ENCODE measurements around the gene DDR2. TPM values are rescaled to one million over a fixed set of nuclear protein-coding genes. Genes with fewer than 3 reads are reported as not detected.
A peak's percentile ranks its signal among the peaks of the same experiment; 100 is the strongest.

The DDR2 gene
- total RNA-seq, 1 experiment from 2014 or later = 4.9 TPM

DNA sequence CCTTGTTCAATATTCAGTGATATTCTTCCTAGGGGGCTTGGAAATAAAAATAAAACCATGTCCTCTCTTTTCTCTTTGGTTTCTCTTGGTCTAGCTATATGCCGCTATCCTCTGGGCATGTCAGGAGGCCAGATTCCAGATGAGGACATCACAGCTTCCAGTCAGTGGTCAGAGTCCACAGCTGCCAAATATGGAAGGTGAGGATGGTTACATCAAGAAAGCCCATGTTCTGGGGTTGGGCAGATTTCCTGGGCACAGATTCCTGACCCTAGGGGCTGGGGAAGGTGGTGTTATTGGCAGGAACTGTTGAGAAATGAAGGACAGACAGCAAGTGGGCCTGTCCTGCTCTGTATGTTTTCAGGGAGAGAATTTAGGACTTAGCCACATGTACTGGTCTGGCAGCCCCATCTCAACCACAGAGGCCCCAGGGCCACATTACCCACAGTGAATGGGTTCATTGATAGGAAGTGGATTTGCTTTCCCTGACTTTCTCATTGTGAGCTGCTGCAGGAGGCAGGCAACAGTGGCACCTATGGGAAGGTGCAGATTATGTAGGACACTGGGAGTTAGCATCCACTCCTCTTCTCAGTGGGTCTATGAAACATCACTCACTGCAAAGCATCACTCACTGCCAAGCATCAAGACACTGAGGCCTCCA, 120.9 kb downstream of the DDR2 start:
- H3K27ac Mint-ChIP-seq (ENCODE audit: low read depth, unreplicated experiment) = no peak overlapping the region
- DNase-seq (ENCODE audit: unreplicated experiment) = no peak
- ChIA-PET POLR2A (no interaction called here), CTCF (interaction anchor here (1.0 to 1.5 kb wide), 4 partner anchors 10 to 140 kb away, joined by 4 to 10 read pairs (median 6); no protein-coding TSS in a partner anchor)
- H3K4me1 Mint-ChIP-seq (ENCODE audit: insufficient read depth, unreplicated experiment) = no peaks in the 10 kb centered on the region
- no peak overlapping the region for H3K4me3 Mint-ChIP-seq (ENCODE audit: unreplicated experiment)
- BruUV-seq (replicated peaks) = no TSS peak
- H3K36me3 Mint-ChIP-seq (ENCODE audit: insufficient read depth, unreplicated experiment) = no peaks in the 10 kb centered on the region
- no peaks in the 10 kb centered on the region for H3K27me3 Mint-ChIP-seq (ENCODE audit: insufficient read depth, unreplicated experiment)
- intact Hi-C loops (cut with micrococcal nuclease) = no loop called here
- TF ChIP-seq CTCF (IDR thresholded peaks at IDR 0.05; ENCODE audit: unreplicated experiment) = no peak
- H3K9me3 Mint-ChIP-seq (ENCODE audit: unreplicated experiment) = no peaks in the 10 kb centered on the region

- intact Hi-C loops (cut with micrococcal nuclease) = no loop called here
- CTCF ChIA-PET = interaction anchor here (1.0 to 1.3 kb wide), 3 partner anchors 9 to 140 kb away, joined by 3 to 6 read pairs (median 4); no protein-coding TSS in a partner anchor
- H3K4me3 Mint-ChIP-seq (ENCODE audit: unreplicated experiment) = no peak overlapping the region
Observed at GRCh38 chr1:162753998-162754585, 121.8 kb downstream of the DDR2 start.

GRCh38 chr1:162755306-162755705, 123.0 kb downstream of the DDR2 start:
- H3K4me1 Mint-ChIP-seq (ENCODE audit: insufficient read depth, unreplicated experiment) = no peaks in the 10 kb centered on the region
- no peak for TF ChIP-seq CTCF (IDR thresholded peaks at IDR 0.05; ENCODE audit: unreplicated experiment)
- no peak overlapping the region for H3K27ac Mint-ChIP-seq (ENCODE audit: low read depth, unreplicated experiment)
- ChIA-PET CTCF (no interaction called here), POLR2A (no interaction called here)
- H3K36me3 Mint-ChIP-seq (ENCODE audit: insufficient read depth, unreplicated experiment) = no peaks in the 10 kb centered on the region
- no peak overlapping the region for H3K4me3 Mint-ChIP-seq (ENCODE audit: unreplicated experiment)
- no TSS peak for BruUV-seq (replicated peaks)
- H3K9me3 Mint-ChIP-seq (ENCODE audit: unreplicated experiment) = no peaks in the 10 kb centered on the region
- DNase-seq (ENCODE audit: unreplicated experiment) = no peak
- intact Hi-C loops (cut with micrococcal nuclease) = no loop called here
- no peaks in the 10 kb centered on the region for H3K27me3 Mint-ChIP-seq (ENCODE audit: insufficient read depth, unreplicated experiment)

More at GRCh38 chr1:162753998-162754585, 121.8 kb downstream of the DDR2 start:
- no peaks in the 10 kb centered on the region for H3K9me3 Mint-ChIP-seq (ENCODE audit: unreplicated experiment)
- H3K36me3 Mint-ChIP-seq (ENCODE audit: insufficient read depth, unreplicated experiment) = no peaks in the 10 kb centered on the region
- POLR2A ChIA-PET = no interaction called here
- no peak for TF ChIP-seq CTCF (IDR thresholded peaks at IDR 0.05; ENCODE audit: unreplicated experiment)
- DNase-seq (ENCODE audit: unreplicated experiment) = peak; percentile 16
- BruUV-seq (replicated peaks) = no TSS peak
- H3K27ac Mint-ChIP-seq (ENCODE audit: low read depth, unreplicated experiment) = no peak overlapping the region
- H3K4me1 Mint-ChIP-seq (ENCODE audit: insufficient read depth, unreplicated experiment) = no peaks in the 10 kb centered on the region
- H3K27me3 Mint-ChIP-seq (ENCODE audit: insufficient read depth, unreplicated experiment) = no peaks in the 10 kb centered on the region

DNA sequence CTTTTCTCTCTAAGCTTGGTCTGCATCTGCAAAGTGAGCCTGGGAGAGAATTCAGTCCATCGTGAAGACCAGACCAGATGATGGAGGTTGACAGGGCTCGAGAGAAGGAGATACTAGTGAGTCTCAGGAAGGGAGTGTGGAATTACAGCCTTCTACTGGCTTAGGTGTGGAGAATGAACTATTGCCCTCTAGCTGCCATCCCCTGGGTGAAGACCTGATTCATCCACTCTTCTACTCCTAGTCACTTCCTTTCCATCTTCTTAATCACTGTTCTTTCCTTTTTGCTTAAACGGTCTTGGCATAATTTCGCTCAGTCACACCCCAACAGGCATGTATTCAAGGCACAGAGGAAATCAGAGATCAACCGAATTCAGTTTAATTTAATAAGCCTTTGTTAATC, 124.3 kb downstream of the DDR2 start:
- peak; percentile 33 for DNase-seq (ENCODE audit: unreplicated experiment)
- Mint-ChIP-seq H3K9me3 (ENCODE audit: unreplicated experiment) (no peaks in the 10 kb centered on the region), H3K4me3 (ENCODE audit: unreplicated experiment) (no peak overlapping the region), H3K27ac (ENCODE audit: low read depth, unreplicated experiment) (no peak overlapping the region), H3K4me1 (ENCODE audit: insufficient read depth, unreplicated experiment) (no peaks in the 10 kb centered on the region), H3K27me3 (ENCODE audit: insufficient read depth, unreplicated experiment) (no peaks in the 10 kb centered on the region), H3K36me3 (ENCODE audit: insufficient read depth, unreplicated experiment) (no peaks in the 10 kb centered on the region)
- POLR2A ChIA-PET = no interaction called here
- TF ChIP-seq CTCF (IDR thresholded peaks at IDR 0.05; ENCODE audit: unreplicated experiment) = no peak
- intact Hi-C loops (cut with micrococcal nuclease) = loop anchor here (1.0 kb wide), 1 partner anchor 143 kb away; no protein-coding TSS in a partner anchor
- no TSS peak for BruUV-seq (replicated peaks)
- CTCF ChIA-PET = interaction anchor here (0.8 to 1.0 kb wide), 2 partner anchors 104 to 143 kb away, joined by 3 to 6 read pairs; no protein-coding TSS in a partner anchor
